Liver (tissue), 9 donors: ENCODE data around the gene ADGRG1. TPM values are rescaled to one million over a fixed set of nuclear protein-coding genes. Genes with fewer than 3 reads are reported as not detected.

Experiments
- DNase-seq: peaks from one replicate; pipeline ENCODE4 v3.0.0-alpha.2; 2017; ENCODE audit warnings: low spot score
- H3K27ac ChIP-seq, 2 donors: one replicate each; pipeline ENCODE4 v1.7.0; 2013; ENCODE audit warnings: inconsistent platforms in 2 of 2, low read length in 2 of 2, control low read depth in 1 of 2, low read depth in 1 of 2, mild to moderate bottlenecking in 1 of 2
- H3K27me3 ChIP-seq, 4 donors: one replicate each; pipeline versions ENCODE4 v1.6.1 to v1.7.0; 2013; ENCODE audit warnings: low read length in 3 of 4, inconsistent platforms in 1 of 4, mild to moderate bottlenecking in 1 of 4, moderate library complexity in 1 of 4; ENCODE audit not compliant: control insufficient read depth in 4 of 4, insufficient read depth in 4 of 4
- H3K36me3 ChIP-seq, 4 donors: one replicate each; pipeline versions ENCODE4 v1.6.1 to v1.7.0; 2013; ENCODE audit warnings: low read length in 3 of 4, mild to moderate bottlenecking in 3 of 4, low read depth in 1 of 4, moderate library complexity in 1 of 4; ENCODE audit not compliant: control insufficient read depth in 4 of 4, insufficient read depth in 3 of 4
- H3K4me1 ChIP-seq, 4 donors: one replicate each; pipeline versions ENCODE4 v1.6.1 to v1.7.0; 2013; ENCODE audit warnings: low read length in 3 of 4, mild to moderate bottlenecking in 3 of 4, moderate library complexity in 1 of 4; ENCODE audit not compliant: control insufficient read depth in 4 of 4, insufficient read depth in 4 of 4
- H3K4me3 ChIP-seq, 3 donors: one replicate each; pipeline versions ENCODE4 v1.6.1 to v1.7.0; 2013; ENCODE audit warnings: low read length in 3 of 3, control low read depth in 1 of 3, low read depth in 1 of 3, mild to moderate bottlenecking in 1 of 3
- H3K9ac ChIP-seq, 2 donors: one replicate each; pipeline ENCODE4 v1.7.0; 2013; ENCODE audit warnings: low read length in 2 of 2, mild to moderate bottlenecking in 2 of 2, moderate library complexity in 2 of 2, control low read depth in 1 of 2, low read depth in 1 of 2
- H3K9me3 ChIP-seq, 4 donors: one replicate each; pipeline versions ENCODE4 v1.6.1 to v1.7.0; 2013; ENCODE audit warnings: low read length in 3 of 4; ENCODE audit not compliant: control insufficient read depth in 4 of 4
- EGR1 ChIP-seq, 2 donors: IDR thresholded peaks; 2 replicates each; pipeline ENCODE4 v1.6.1; 2016 to 2018; ENCODE audit warnings: antibody characterized with exemption in 2 of 2, low read depth in 2 of 2
- FOXA1 ChIP-seq: IDR thresholded peaks from 2 replicates; pipeline ENCODE4 v1.6.1; 2016; ENCODE audit warnings: antibody characterized with exemption
- FOXA2 ChIP-seq: IDR thresholded peaks from 2 replicates; pipeline ENCODE4 v1.6.1; 2016; ENCODE audit warnings: antibody characterized with exemption
- GABPA ChIP-seq, 2 donors: IDR thresholded peaks in 1 of 2; conservative IDR thresholded peaks in 1 of 2; 2 replicates each; pipeline ENCODE4 v1.6.1; 2016; ENCODE audit warnings: antibody characterized with exemption in 2 of 2, mild to moderate bottlenecking in 1 of 2, moderate library complexity in 1 of 2
- HNF4A ChIP-seq, 2 donors: conservative IDR thresholded peaks; 2 replicates each; pipeline ENCODE4 v1.6.1; 2016; ENCODE audit warnings: antibody characterized with exemption in 2 of 2, mild to moderate bottlenecking in 2 of 2
- HNF4G ChIP-seq: IDR thresholded peaks from 2 replicates; pipeline ENCODE4 v1.6.1; 2016; ENCODE audit warnings: antibody characterized with exemption
- JUND ChIP-seq, 2 donors: IDR thresholded peaks; 2 replicates each; pipeline ENCODE4 v1.6.1; 2016; ENCODE audit warnings: antibody characterized with exemption in 2 of 2
- NR2F2 ChIP-seq: IDR thresholded peaks from 2 replicates; pipeline ENCODE4 v1.6.1; 2016; ENCODE audit warnings: antibody characterized with exemption
- RAD21 ChIP-seq, 2 donors: IDR thresholded peaks; 2 replicates each; pipeline ENCODE4 v1.6.1; 2016; ENCODE audit warnings: antibody characterized with exemption in 2 of 2, mild to moderate bottlenecking in 2 of 2
- RXRA ChIP-seq, 2 donors: IDR thresholded peaks; 2 replicates each; pipeline ENCODE4 v1.6.1; 2017 to 2018; ENCODE audit warnings: antibody characterized with exemption in 2 of 2, mild to moderate bottlenecking in 1 of 2
- SP1 ChIP-seq: IDR thresholded peaks from 2 replicates; pipeline ENCODE4 v1.6.1; 2018; ENCODE audit warnings: antibody characterized with exemption, mild to moderate bottlenecking
- TAF1 ChIP-seq: conservative IDR thresholded peaks from 2 replicates; pipeline ENCODE4 v1.6.1; 2016; ENCODE audit warnings: antibody characterized with exemption, mild to moderate bottlenecking
- YY1 ChIP-seq: IDR thresholded peaks from 2 replicates; pipeline ENCODE4 v1.6.1; 2016; ENCODE audit warnings: antibody characterized with exemption, mild to moderate bottlenecking
- WGBS: extraction: QIAGEN DNeasy Blood & Tissue Kit; methylation state at CpG from one replicate; pipeline ENCODE4 v1.1.7; 2013; 5-methylcytosine and 5-hydroxymethylcytosine counted together
- polyA plus RNA-seq, 2 donors: library from polyadenylated mRNA; stranded (reverse) in 1 of 2; unstranded in 1 of 2; fragments of 200-250 nt in 1 of 2; fragments of >200 nt in 1 of 2; fragmentation: Nextera tagmentation in 1 of 2; extraction: Ambion mirVana in 1 of 2; gene quantifications; one replicate each; pipeline versions ENCODE4 v1.2.1 to v1.2.3, GENCODE V29; 2013 to 2015
- total RNA-seq, 2 donors: library from RNA; depleted of rRNA; stranded (reverse); fragments of >200 nt; gene quantifications; one replicate each; pipeline ENCODE4 v1.2.3, GENCODE V29; 2014
- TF ChIP-seq, protein P1 (sequence below): IDR thresholded peaks from 2 replicates; pipeline ENCODE4 v1.6.1; 2016; ENCODE audit warnings: antibody characterized with exemption, mild to moderate bottlenecking
- TF ChIP-seq, protein P2 (sequence below): IDR thresholded peaks from 2 replicates; pipeline ENCODE4 v1.6.1; 2016; ENCODE audit warnings: antibody characterized with exemption
- TF ChIP-seq, protein P3 (sequence below): IDR thresholded peaks from 2 replicates; pipeline ENCODE4 v1.6.1; 2016; ENCODE audit warnings: antibody characterized with exemption
- TF ChIP-seq, protein P4 (sequence below): fragments of 150-350 bp; IDR thresholded peaks from 2 replicates; pipeline ENCODE4 v1.5.1; 2017; ENCODE audit warnings: improper control_type of control experiment, low read depth, low read length; ENCODE audit not compliant: missing input control
- TF ChIP-seq, protein P5 (sequence below): IDR thresholded peaks from 2 replicates; pipeline ENCODE4 v1.6.1; 2016; ENCODE audit warnings: antibody characterized with exemption
- donor health status: healthy.
- donor health status: healthy.
- donor health status: healthy.
- donor health status: healthy.
- donor health status: healthy.

Gene ADGRG1
- total and polyA plus RNA-seq, 4 donors, result 1.7 to 3.3 (median 2.0) TPM

DNA sequence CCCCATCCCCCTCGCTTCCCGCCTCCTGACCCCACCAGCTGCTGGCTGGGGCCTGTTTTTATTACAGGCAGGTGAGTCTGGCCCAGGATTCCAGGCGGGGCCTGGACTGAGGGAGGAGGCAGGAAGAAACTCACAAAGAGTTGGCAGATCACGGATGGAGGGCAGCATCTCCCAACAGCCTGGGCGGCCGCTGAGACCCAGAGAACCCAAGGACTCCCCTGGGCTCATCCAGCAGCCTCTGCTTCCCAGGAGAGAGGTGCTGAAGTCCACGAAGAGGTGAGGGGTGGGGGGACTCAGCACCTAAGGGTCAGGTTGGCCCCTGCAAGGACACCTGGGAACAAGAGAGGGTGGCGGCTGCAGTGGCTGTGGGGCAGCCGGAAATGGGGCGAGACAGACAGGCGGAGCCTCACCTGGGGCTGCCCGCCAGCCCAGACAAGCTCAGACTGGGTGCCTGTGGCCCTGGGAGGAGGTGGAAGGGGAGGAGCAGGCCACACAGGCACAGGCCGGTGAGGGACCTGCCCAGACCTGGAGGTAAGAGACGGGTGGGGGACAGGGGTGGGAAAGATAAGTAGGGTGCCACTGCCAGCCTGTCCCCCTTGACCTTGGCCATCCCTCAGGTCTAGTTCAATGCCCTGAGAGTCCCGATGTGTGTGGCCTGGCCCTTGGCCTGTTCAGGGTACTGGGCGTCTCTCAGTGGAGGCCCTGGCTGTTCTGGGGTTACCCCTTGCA, 8.7 kb upstream of the ADGRG1 start:
- H3K4me1 ChIP-seq, result peaks cover 0 to 6% (median 0%) of the 10 kb centered on the region in 4 donors
- no peak overlapping the region for H3K4me3 ChIP-seq
- DNase-seq, result no peak

More for the DNA sequence above, 8.7 kb upstream of the ADGRG1 start:
- no peaks in the 10 kb centered on the region for H3K36me3 ChIP-seq
- no peak overlapping the region for H3K9ac ChIP-seq
- no peak for TF ChIP-seq FOXA2
- no peak for TF ChIP-seq SP1
- TF ChIP-seq JUND (IDR thresholded peaks at IDR 0.05), result no peak
- TF ChIP-seq RAD21 (IDR thresholded peaks at IDR 0.05), result no peak
- TF ChIP-seq TAF1, result no peak
- TF ChIP-seq, protein P1, sequence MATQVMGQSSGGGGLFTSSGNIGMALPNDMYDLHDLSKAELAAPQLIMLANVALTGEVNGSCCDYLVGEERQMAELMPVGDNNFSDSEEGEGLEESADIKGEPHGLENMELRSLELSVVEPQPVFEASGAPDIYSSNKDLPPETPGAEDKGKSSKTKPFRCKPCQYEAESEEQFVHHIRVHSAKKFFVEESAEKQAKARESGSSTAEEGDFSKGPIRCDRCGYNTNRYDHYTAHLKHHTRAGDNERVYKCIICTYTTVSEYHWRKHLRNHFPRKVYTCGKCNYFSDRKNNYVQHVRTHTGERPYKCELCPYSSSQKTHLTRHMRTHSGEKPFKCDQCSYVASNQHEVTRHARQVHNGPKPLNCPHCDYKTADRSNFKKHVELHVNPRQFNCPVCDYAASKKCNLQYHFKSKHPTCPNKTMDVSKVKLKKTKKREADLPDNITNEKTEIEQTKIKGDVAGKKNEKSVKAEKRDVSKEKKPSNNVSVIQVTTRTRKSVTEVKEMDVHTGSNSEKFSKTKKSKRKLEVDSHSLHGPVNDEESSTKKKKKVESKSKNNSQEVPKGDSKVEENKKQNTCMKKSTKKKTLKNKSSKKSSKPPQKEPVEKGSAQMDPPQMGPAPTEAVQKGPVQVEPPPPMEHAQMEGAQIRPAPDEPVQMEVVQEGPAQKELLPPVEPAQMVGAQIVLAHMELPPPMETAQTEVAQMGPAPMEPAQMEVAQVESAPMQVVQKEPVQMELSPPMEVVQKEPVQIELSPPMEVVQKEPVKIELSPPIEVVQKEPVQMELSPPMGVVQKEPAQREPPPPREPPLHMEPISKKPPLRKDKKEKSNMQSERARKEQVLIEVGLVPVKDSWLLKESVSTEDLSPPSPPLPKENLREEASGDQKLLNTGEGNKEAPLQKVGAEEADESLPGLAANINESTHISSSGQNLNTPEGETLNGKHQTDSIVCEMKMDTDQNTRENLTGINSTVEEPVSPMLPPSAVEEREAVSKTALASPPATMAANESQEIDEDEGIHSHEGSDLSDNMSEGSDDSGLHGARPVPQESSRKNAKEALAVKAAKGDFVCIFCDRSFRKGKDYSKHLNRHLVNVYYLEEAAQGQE, result no peak
- no peak for TF ChIP-seq NR2F2
- TF ChIP-seq, protein P2, sequence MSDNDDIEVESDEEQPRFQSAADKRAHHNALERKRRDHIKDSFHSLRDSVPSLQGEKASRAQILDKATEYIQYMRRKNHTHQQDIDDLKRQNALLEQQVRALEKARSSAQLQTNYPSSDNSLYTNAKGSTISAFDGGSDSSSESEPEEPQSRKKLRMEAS, result no peak
- no peak for TF ChIP-seq FOXA1
- TF ChIP-seq HNF4G, result no peak
- no peak for TF ChIP-seq YY1
- TF ChIP-seq, protein P3, sequence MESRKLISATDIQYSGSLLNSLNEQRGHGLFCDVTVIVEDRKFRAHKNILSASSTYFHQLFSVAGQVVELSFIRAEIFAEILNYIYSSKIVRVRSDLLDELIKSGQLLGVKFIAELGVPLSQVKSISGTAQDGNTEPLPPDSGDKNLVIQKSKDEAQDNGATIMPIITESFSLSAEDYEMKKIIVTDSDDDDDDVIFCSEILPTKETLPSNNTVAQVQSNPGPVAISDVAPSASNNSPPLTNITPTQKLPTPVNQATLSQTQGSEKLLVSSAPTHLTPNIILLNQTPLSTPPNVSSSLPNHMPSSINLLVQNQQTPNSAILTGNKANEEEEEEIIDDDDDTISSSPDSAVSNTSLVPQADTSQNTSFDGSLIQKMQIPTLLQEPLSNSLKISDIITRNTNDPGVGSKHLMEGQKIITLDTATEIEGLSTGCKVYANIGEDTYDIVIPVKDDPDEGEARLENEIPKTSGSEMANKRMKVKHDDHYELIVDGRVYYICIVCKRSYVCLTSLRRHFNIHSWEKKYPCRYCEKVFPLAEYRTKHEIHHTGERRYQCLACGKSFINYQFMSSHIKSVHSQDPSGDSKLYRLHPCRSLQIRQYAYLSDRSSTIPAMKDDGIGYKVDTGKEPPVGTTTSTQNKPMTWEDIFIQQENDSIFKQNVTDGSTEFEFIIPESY, result no peak
- TF ChIP-seq HNF4A (conservative IDR thresholded peaks at IDR 0.05), result no peak
- TF ChIP-seq EGR1 (IDR thresholded peaks at IDR 0.05; ENCODE audit: low read depth in 2 of 2), result no peak
- no peak for TF ChIP-seq GABPA (IDR thresholded peaks at IDR 0.05 in 1 of 2, conservative IDR thresholded peaks at IDR 0.05 in 1 of 2)
- TF ChIP-seq, protein P4, sequence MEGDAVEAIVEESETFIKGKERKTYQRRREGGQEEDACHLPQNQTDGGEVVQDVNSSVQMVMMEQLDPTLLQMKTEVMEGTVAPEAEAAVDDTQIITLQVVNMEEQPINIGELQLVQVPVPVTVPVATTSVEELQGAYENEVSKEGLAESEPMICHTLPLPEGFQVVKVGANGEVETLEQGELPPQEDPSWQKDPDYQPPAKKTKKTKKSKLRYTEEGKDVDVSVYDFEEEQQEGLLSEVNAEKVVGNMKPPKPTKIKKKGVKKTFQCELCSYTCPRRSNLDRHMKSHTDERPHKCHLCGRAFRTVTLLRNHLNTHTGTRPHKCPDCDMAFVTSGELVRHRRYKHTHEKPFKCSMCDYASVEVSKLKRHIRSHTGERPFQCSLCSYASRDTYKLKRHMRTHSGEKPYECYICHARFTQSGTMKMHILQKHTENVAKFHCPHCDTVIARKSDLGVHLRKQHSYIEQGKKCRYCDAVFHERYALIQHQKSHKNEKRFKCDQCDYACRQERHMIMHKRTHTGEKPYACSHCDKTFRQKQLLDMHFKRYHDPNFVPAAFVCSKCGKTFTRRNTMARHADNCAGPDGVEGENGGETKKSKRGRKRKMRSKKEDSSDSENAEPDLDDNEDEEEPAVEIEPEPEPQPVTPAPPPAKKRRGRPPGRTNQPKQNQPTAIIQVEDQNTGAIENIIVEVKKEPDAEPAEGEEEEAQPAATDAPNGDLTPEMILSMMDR, result no peak
- TF ChIP-seq, protein P5, sequence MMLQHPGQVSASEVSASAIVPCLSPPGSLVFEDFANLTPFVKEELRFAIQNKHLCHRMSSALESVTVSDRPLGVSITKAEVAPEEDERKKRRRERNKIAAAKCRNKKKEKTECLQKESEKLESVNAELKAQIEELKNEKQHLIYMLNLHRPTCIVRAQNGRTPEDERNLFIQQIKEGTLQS, result no peak
- no peak for TF ChIP-seq RXRA (IDR thresholded peaks at IDR 0.05)
- no peaks in the 10 kb centered on the region for H3K27me3 ChIP-seq
- H3K27ac ChIP-seq, result no peak overlapping the region
- 81% methylated on average over 16 of the region's 16 CpGs for WGBS
- H3K9me3 ChIP-seq, result no peaks in the 10 kb centered on the region
